ENCODE data around the gene TENM3.

TENM3 gene

DNA sequence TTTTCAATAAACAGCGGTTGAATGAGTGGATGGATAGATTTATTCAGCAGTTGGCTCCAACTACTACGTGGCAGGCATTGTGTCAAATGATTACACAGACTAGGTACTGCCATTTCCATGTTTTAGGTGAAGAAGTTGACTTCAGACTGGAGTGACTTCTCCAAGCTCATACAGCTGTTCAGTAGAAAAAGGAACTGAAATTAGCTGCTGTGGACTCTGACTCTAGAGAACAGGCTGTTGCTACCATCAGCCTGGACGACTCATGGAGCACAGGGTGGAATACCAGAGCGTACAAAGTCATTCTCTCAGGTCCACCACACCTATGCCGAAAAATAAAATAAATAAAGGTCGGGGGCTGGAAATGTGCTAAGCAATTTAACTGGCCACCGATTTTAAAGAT lies 45.3 kb downstream of the TENM3 start:
- no peak for DNase-seq (ENCODE audit: low read depth)

DNA sequence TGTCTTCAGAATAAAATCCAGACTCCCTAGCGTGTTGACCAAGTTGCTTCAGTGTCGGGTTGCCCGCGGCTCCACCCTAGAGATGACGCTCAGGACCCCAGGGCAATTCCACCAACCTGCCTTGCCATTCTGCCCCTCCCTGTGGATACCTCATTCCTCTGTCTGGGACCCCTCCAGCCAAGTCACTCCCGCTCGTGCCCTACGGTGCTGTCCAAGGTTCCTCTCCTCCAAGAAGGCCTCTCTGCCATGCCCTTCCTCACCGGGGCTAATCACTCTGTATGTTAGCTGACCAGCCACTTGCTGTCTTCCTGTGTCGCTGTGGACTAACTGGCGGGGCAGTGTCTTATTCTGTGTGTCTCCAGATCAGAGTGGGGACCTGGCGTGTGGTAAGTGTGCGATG lies 46.6 kb downstream of the TENM3 start:
- no peak for DNase-seq (ENCODE audit: low read depth)

DNA sequence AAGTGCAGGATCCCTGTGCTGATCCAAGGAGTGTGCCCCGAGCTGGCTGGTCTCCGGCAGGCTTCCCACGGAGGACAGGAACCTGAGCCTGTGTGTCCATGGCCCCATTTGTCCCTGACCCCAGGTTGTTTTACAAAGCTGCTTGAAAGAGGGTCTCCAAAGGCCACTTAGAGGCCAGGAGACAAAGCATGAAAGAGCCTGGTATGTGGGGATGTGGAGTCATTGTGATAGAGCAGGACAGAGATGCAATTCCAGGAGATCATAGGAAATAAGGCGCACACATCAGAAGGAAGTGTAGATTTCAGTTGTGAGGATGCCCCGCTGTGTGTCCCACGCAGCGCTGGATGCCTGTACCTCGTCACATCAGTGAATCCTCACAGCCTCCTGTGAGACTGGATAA lies 48.0 kb downstream of the TENM3 start:
- DNase-seq (ENCODE audit: low read depth): no peak

DNA sequence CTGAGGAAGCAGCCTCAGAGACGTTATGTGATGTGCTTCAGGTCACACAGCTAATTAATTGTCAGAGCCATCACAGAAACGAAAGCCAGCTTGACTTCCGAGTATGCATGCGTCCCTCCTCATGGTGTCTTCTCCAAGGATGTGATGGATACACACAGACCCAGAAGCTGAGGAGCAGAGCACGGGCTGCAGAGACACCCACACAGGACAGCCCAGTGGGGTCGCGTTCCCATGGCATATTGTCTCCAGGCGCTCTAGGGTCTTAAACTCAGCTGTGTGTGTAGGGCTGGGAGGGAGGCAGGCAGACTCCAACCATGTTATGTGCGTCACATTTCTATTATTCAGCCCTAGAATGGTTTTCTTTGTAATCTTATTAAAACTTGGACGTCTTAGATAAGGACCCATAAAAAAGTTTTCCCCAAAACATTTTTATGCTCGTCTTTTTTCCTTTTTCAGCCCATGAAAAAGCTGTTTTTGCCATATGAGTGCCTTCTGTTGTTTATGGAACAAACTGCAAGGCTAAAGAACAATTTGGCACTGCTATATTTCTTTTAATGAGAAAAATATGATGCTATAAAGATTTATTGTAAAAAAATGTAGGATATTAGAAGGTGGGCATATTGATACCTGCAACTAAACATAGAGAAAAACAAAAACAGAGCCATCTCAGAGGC lies 48.5 kb downstream of the TENM3 start:
- no peak for DNase-seq (ENCODE audit: low read depth)

DNA sequence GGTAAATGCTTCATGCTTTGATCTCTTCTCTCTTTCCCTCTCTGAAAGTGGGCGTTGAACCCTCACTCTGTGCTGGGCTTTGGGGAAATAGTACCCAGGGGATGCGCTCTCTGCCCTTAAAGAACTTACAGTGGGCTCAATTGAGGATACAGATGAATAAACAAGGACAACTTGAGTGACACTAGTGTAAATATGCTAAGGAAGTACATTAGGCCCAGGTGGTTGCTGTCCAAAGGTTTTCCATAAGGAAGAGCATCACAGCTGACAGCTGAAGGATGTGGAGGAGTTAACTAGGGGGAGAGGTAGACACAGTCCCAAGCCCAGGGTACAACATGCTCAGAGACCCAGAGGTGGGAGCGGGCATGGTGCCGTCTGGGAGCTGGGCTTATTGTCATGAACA lies 49.4 kb downstream of the TENM3 start:
- no peak for DNase-seq (ENCODE audit: low read depth)

DNA sequence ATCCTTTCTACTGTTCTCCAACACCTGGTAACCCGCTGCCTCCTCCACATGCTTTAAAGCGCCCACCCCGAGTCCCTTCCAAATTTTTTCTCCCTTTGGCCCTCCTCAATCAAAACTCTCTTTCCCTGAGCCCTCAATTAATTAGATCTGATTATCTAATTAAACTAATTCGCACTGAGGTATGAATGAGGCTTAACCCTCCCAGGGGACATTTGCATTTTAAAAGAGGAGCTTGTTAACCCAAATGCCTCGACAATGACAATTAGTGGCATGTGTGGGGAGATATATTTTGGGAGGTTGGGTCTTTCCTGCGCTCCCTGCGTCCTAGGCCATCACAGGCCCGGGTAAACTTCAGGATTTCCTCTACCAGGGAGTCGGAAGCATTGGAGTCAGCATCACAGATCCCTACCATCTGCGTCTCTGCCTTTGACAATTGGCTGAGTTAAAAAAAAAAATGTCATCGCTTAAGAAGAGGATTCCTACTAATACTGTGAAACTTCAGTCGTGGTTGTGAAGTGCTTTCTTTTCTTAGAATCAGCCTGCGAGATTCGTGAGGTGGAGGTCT lies 50.6 kb downstream of the TENM3 start:
- no peak for DNase-seq (ENCODE audit: low read depth)

DNA sequence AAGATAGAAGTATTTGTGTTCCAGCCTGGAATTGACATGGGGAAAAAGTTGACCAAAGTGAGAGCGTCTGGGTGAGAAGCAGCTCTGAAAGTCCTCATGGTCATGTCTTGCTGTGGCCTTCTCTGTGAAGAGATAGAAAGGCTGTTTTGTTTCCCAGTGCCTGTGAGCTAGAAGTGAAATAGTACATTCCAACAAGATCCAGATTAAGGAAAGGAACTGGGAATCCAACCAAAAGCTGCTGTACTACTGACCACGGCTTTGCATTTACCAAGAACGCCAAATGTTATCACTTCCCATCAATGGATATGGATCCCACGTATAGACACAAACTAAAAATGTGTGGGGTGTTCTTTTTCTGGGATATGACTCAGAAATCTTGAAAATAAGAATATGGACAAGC lies 51.2 kb downstream of the TENM3 start:
- no peak for DNase-seq (ENCODE audit: low read depth)

DNA sequence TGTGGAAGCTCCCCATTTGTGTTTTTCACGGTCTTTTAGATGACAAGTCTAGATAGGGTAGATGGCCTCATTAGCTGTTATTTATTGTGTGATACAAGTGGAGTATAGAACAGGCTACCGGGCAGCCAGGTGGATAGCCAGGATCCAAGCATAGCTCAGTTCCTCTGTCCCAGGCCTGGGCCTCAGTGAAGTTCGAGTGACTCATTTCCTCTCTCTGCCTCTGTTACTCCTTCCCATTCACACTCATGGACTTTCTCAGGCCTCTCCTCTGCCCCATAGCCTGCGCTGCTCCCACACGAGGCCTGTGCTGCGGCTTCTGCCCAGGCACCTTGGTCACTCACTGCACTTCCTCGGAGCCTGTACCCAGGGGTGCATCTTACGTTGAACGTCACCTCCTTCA lies 54.5 kb downstream of the TENM3 start:
- no peak for DNase-seq (ENCODE audit: low read depth)

DNA sequence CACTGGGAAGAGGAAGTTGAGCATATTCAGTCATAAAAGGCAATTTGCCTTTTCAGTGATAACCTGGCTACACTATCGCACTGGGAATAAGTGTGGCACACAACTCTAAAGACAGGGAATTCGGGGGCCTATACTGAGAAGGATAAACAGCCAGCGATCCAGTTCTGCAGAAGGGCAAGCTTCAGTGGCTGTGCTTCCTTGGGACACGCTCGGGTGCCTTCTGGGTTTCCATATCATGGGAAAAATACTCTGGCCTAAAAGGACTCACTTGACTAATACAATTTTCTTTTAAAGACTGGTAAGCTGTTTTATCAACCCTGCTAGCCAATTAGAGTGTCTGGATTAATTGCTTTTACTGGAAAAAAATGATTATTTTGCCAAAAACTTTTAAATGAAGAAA lies 58.5 kb downstream of the TENM3 start:
- no peak for DNase-seq (ENCODE audit: low read depth)

DNA sequence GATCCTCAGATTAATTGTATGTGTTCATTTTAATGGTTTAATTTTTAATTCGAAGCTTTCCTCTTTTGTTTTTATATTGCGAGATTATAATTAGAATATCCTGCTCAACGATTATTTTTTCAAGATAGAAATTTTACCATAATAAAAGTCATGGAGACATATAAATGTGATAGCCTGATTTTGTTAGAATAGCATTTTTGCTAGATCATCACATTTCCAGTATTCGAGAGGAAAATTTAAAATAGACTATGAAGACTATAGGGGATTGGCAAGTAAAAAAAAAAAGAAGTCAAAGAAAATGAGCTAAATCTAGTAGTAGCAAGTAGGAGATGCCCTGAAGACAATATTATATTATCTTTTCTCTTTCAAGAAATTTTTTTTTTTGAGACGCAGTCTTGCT lies 60.6 kb downstream of the TENM3 start:
- no peak for DNase-seq (ENCODE audit: low read depth)

DNA sequence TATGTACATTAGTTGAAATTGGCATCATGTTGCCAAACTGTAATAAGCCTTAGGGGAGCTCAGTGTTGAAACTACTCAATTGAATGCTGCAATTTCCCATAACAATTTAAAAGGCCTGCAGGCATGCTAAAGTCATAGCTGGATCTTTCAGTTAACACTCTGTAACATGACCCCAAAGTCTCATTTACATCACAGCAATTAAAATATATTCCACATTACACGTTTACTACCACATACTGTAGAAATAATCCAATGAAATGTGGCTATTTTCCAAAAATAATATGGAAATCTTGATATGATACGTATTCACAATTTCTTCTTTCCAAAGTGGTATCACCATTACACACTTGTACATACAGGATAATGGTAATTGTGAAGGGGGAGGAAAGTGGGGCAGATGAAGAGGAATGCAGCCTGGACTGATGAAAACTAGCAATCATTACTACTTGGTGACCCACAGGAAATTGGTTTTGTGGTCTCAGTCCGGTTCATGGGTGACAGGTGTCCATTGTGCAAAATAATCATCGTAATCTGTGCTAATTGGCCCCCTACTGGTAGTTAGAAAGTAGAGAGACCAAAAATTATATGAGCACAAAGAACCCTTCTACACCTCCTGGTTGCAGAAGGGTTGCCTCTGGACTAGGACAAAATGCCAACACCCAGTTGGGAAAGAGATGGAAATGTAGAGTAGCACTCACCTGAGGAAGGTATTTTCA lies 63.7 kb downstream of the TENM3 start:
- no peak for DNase-seq (ENCODE audit: low read depth)

DNA sequence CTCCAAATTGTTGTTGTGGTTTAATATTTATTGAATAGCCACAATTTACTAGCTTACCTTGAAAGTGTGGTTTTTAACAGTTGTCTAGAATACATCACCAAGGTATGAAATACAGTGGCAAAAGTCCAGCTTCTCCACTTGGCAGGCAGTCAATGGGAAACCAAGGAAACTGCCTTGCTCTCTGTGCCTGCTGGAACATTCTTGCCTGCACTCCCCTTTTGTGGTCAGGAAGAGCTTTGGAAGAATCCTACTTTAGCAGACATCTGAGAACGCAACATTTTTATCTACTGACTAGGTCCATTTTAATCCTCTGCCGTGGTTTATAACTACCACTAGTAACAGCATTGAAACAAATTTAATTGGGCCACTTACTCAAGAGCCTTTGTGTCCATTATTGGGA lies 64.5 kb downstream of the TENM3 start:
- DNase-seq (ENCODE audit: low read depth): no peak

DNA sequence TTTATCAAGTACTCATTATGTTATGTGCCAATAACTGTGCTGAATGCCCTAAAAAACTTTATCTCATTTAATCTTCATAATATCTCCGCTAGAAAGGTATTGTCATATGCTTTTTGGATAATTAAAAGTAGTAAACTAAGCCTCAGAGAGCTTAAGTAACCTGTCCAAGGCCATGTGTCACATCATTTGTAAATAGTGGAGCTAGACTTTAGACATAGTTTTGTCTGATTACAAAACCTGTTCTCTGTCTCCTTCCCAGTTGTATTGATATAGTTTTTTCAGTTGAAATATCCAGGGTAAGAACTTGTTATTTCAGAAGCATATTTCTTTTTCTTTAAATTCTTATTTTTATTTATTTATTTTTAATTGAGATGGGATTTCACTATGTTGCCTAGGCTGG lies 66.7 kb downstream of the TENM3 start:
- no peak for DNase-seq (ENCODE audit: low read depth)

DNA sequence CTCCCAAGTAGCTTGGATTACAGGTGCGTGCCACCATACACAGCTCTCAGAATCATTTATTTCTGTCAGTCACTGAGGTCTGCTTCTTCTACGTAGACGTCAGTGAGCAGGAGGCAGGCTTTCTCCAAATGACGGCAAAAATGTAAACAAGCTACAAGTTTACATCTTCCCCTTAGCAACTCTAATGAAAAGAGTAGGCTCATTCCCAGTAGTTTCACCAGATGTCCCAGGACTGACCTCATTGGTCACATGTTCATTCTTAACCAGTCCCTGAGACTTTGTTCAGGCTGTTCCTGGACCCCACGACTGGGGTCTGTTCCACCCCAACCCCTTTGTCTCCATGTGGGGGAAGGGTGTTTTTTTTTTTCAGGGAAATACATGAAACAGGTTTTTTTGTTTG lies 67.1 kb downstream of the TENM3 start:
- no peak for DNase-seq (ENCODE audit: low read depth)

DNA sequence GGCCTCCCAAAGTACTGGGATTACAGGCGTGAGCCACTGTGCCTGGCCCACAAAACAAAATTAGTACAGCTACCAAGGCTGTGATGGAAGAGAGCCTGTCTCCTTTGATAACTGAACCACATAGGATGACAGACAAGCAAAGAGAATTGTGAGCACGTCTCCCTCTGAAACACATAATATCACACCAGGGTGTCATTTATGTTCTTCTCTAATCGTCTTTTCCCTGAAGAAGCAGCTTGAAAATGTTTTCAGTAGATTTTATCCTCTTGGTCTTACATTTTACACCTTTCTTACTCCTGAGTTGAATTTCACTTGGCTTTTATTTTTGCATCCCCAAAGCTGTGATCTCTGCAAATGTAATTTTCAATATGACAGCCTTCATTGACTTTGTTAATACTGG lies 67.8 kb downstream of the TENM3 start:
- DNase-seq (ENCODE audit: low read depth): no peak

DNA sequence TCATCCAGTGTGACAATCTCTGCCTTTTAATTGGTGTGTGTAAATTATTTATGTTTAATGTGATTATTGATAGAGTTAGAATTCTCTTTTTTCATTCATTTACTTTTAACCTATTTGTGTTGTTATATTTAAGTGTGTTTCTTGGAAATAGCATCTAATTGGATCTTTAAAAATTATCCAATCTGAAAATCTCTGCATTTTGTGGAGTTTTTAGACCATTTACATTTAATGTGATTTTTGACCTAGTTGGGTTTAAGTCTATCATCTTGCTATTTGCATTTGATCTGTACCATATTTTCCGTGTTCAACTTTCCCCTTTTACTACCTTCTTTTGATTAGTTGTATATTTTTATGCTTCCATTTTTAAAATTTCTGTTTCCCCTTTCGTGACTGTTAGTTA lies 71.3 kb downstream of the TENM3 start:
- DNase-seq (ENCODE audit: low read depth): no peak

DNA sequence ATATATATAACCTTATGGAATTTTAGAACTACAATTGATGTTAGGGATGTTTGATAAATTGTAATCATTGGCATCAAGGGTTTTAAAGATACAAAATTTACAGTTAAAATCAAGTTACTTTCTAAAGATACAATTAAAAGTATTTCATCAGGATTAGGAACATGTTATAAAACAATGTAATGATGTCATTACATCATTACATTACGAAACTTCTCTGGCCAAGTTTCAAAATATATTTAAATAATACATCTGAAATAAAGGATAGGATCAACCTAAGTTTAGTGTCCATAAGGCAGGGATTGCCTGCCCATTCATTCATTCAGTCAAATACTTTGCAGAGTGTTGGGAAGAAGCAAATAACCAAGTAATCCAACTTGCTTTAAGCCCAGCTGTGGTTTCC lies 75.1 kb downstream of the TENM3 start:
- DNase-seq (ENCODE audit: low read depth): no peak

DNA sequence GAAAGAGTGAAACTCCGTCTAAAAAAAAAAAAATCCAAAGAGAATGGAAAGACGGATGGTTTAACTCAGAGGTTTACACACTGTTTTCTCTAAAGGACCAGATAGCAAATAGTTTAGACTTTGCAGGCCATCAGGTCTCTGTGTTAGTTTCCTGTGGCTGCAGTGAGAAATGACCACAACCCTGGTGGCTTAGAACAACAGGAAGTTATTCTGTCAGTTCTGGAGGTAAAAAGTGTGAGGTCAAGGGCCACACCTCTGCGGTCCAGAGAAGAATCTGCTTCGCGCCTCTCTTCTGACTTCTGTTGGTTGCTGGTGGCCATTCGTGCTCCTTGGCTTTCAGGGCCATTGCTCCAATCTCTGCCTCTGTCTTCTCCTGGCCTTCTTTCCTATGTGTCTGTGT lies 76.9 kb downstream of the TENM3 start:
- no peak for DNase-seq (ENCODE audit: low read depth)

DNA sequence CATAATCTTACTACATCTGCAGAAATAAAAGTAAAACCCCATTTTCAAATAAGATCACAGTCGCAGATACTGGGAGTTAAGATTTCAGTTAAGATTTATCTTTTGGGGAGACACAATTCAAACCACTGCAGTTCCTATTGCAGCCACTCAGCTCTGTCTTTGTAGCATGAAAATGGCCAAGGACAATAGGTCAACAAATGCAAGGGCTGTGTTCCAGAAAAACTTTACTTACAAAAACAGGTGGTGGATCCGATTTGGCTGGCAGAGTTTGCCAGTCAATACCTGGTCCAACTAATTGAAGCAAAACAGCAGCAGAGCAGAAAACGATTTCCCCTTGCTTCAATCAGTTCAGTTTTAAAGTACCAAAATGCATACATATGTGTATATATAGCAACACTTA lies 77.4 kb downstream of the TENM3 start:
- DNase-seq (ENCODE audit: low read depth): no peak

DNA sequence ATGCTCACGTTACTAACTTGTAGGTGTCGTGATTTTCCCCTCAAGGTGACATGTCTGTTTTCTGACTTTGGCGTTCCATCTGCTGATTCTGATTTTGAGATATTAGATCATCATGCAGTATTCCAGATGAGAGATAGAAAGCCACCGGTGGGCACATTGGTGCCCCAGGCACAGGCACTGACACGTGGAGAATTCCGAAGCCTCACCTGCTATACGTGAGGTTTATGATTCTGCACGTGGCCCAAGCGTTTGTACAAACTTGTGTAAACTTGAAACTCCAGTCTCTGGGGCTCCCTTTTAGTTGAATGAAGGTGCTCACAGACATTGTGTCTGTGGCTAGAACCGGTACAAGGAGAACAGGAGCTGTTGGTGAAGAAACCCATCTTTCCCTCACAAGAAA lies 81.1 kb downstream of the TENM3 start:
- no peak for DNase-seq (ENCODE audit: low read depth)

DNA sequence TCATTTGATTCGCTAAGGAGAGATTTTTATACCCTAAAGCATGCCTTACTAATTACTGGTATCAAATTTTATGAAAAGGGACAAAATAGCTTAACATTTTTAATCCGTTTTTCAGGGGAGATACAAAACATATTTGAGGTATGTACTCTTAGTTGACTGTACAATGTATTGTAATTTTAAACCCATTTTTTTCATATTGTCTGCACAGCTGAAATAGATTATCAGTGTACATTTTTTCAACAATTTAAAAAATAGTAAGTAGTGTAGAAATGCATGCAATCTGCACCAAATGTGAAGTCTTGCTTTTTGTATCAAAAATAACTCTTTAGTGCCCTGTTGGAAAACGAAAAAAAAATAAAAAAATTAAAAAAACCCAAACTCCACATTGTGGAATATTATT lies 82.2 kb downstream of the TENM3 start:
- DNase-seq (ENCODE audit: low read depth): no peak

DNA sequence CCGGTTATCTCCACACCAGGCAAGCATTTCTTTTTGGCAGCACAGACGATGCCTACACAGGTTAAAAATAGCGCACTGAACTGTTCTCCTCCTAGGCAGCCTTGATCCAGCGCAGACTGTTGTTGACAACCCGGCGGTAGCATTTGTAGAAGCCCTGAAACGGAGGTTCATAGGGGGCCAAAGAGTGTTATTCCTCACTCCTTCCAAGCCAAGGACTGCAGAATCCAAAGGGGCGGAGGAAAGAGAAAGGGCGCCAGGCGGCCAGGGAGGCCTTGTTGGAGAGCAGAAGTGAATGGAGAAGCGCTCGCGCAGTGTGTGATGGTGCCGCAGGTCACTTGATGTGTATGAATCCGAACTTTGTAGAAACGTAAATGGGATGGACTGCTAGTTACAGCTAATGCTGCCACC lies 82.7 kb downstream of the TENM3 start:
- DNase-seq (ENCODE audit: low read depth): no peak

DNA sequence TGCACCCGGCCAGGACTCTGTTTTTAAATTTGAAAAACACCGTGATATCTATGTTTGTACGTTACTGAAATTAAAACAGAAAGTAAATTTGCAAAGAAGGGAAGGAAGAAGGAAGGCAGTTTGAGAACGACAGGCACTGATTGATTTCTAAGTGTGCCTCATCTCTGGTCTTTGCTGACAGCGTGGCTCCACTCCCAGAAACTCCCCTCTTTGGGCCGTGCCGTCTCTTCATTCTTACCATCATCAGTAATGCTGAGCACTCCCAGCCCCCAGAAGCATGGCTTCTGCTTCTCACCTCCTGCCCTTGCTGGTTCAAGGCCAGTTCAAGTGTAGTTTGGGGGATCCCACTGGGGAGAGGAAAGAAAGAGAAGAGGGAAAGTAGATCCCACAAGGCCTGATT lies 85.3 kb downstream of the TENM3 start:
- no peak for DNase-seq (ENCODE audit: low read depth)

DNA sequence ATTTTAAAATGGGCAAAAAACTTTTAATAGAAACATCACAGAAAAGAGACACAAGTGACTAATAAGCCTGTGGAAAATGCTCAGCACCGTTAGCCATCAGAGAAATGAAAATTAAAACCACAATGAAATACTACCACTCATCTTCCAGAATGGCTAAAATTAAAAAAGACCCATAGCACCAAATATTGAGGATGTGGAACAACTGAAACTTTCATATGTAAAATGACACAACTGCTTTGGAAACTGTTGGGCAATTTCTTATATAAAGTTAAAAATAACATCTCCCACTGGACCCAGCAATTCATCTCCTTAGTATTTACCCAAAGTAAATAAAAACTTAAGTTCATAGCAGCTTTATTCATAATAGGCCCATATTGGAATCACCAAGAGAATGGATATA lies 94.2 kb downstream of the TENM3 start:
- DNase-seq (ENCODE audit: low read depth): no peak
